Measurements from ENCODE around the gene AFTPH.

GRCh38 chr2:64624108-64624610, 100.0 kb downstream of the AFTPH start:
- TF ChIP-seq HMGXB4 (CRISPR knock-in tag; IDR thresholded peaks at IDR 0.05) = no peak
- TF ChIP-seq USF1 (CRISPR knock-in tag; IDR thresholded peaks at IDR 0.05) = no peak
- no peak for TF ChIP-seq NFE2L1 (CRISPR knock-in tag; IDR thresholded peaks at IDR 0.05)
- no peak for TF ChIP-seq CBFB (CRISPR knock-in tag; IDR thresholded peaks at IDR 0.05; ENCODE audit: low read depth)
- no peak for TF ChIP-seq CTCF (IDR thresholded peaks at IDR 0.05)
- TF ChIP-seq JUN (CRISPR knock-in tag; IDR thresholded peaks at IDR 0.05) = no peak
- TF ChIP-seq ELF4 (CRISPR knock-in tag; IDR thresholded peaks at IDR 0.05; ENCODE audit: low read depth) = no peak
- no peak for TF ChIP-seq TP53 (CRISPR knock-in tag; IDR thresholded peaks at IDR 0.05)
- no peak for TF ChIP-seq USF2 (CRISPR knock-in tag; IDR thresholded peaks at IDR 0.05)
- TF ChIP-seq SMAD3 (CRISPR knock-in tag; IDR thresholded peaks at IDR 0.05; ENCODE audit: borderline replicate concordance) = no peak
